ENCODE data around the gene KIF17.
A peak's percentile ranks its signal among the peaks of the same experiment; 100 is the strongest.

The KIF17 gene

GRCh38 chr1:20662110-20662475, 55.7 kb downstream of the KIF17 start:
- DNase-seq (ENCODE audit: low read depth in 2 of 3, low spot score in 2 of 3), result no peak

- DNase-seq (ENCODE audit: low read depth in 2 of 3, low spot score in 2 of 3), result peak; percentile 67 to 93 (median 86)
These were observed 56.3 kb downstream of the KIF17 start, which contains the start of gene DDOST for GRCh38 chr1:20661207-20662109. TSS of gene DDOST (minus strand) at chr1:20661369. CDS start at chr1:20661350, 19 bp downstream.

GRCh38 chr1:20660847-20661206, 57.0 kb downstream of the KIF17 start:
- DNase-seq (ENCODE audit: low read depth in 2 of 3, low spot score in 2 of 3), result no peak

DNA sequence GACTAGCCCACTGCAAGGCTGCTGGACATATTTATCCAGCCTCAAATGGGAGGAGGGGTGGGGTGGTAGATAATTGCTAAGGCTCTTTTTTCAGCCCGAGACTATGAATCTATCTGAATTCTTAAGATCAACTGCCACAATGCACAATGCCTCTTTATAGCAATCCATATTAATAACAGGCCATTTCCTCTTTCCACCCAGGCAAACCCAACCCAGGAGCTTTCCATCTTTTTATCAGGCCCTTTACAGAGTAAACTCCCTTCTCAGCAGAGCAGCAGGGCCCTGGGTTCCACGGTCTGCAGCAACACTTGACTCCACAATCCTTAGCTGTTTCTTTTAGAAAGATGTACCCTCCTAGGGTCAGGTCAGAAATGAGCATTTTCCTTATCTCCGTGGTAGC, 57.4 kb downstream of the KIF17 start:
- no peak for DNase-seq (ENCODE audit: low read depth in 2 of 3, low spot score in 2 of 3)

GRCh38 chr1:20658166-20658915, 59.5 kb downstream of the KIF17 start:
- DNase-seq (ENCODE audit: low read depth in 2 of 3, low spot score in 2 of 3), result no peak

GRCh38 chr1:20657024-20657423, 60.8 kb downstream of the KIF17 start:
- no peak for DNase-seq (ENCODE audit: low read depth in 2 of 3, low spot score in 2 of 3)

- DNase-seq (ENCODE audit: low read depth in 2 of 3, low spot score in 2 of 3), result no peak
These were observed 63.6 kb downstream of the KIF17 start for GRCh38 chr1:20654104-20654690.

DNA sequence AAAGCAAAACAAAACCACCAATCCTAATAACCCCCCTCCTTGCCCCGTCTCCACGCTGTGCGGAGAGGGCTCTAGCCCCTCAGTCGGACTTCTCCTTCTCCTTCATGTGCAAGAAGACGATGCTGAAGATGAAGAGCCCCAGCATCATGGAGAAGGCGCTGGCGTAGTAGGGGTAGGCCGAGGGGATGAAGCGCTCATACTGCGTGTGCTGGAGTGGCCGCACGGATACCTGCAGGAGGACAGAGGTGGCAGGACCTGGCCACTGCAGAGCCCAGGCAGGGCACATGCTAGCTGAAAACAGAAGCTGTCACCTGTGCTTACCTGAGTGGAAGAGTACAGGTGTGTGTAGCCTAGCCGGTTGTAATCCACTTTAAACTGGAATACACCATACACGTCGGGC, 65.5 kb downstream of the KIF17 start:
- DNase-seq (ENCODE audit: low read depth in 2 of 3, low spot score in 2 of 3), result no peak

- DNase-seq (ENCODE audit: low read depth in 2 of 3, low spot score in 2 of 3), result no peak
These were observed 68.9 kb downstream of the KIF17 start for GRCh38 chr1:20648946-20649345.

DNA sequence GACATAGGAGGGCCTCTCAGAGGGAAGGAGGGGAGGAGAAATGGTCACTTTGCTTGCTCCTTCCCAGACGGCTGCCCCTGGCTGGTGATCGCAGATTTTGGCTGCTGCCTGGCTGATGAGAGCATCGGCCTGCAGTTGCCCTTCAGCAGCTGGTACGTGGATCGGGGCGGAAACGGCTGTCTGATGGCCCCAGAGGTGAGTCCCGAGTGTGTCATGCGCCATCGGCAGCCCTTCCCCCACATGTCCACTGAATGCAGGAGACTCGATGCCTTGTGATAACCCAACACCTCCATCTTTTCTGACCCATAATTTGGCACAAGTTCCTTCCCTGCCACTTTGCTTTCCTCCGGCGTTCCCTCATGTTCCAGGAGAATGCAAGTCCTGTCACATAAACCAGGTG, 69.4 kb downstream of the KIF17 start:
- DNase-seq (ENCODE audit: low read depth in 2 of 3, low spot score in 2 of 3), result no peak

DNA sequence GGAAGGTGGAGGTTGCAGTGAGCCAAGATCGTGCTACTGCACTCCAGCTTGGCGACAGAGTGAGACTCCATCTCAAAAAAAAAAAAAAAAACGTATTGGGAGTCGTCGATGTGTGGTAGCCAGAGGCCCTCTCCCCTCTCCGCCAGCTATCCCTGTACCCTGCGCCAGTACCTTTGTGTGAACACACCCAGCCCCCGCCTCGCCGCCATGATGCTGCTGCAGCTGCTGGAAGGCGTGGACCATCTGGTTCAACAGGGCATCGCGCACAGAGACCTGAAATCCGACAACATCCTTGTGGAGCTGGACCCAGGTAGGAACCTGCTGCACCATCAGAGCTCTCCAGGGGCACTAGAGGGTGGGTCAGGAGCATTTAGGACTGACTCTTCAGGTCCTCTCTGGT, 72.4 kb downstream of the KIF17 start:
- DNase-seq (ENCODE audit: low read depth in 2 of 3, low spot score in 2 of 3), result no peak

- no peak for DNase-seq (ENCODE audit: low read depth in 2 of 3, low spot score in 2 of 3)
These were observed 73.4 kb downstream of the KIF17 start for GRCh38 chr1:20644416-20644815.

DNA sequence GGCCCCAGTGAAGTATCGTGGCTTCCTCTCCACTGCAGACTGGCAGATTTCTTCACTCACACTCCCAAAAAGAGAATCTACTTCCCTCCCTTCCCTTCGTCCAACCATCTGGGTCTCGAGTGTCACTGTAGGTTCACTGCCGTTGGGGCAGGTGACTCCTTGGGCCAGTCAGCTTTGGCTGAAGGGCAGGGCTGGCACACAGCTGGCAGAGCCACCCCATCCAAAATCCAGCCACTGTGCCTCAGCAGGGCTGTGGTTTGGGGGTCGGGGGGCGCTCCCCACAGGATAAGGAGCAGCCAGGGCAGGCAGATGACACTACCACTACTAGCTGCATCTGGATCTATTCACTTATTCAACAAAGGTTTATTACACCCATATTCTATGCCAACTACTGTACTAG, 74.7 kb downstream of the KIF17 start:
- no peak for DNase-seq (ENCODE audit: low read depth in 2 of 3, low spot score in 2 of 3)

- DNase-seq (ENCODE audit: low read depth in 2 of 3, low spot score in 2 of 3), result no peak
These were observed 75.8 kb downstream of the KIF17 start for GRCh38 chr1:20641975-20642374.

DNA sequence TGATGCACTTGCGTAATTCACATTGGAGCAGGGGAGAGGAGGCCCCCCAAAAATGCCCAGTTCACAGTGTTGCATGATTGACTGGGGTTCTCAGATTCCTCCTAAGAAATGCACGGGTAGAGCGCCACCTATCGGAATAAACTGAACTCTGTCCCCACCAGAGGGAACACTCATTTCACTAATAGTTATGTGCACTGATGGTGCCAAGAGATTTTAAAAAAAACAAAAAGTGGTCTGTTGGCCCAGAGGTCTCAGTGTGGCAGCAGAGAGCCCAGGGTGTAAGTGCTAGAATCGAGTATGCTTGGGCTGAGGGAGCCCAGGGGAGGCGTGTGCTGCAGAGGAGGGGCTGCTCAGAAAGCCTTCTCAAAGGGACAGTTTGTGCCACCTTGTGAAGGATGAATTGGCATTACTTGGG, 77.6 kb downstream of the KIF17 start:
- DNase-seq (ENCODE audit: low read depth in 2 of 3, low spot score in 2 of 3), result peak in 1 of 3 experiments; percentile 45

GRCh38 chr1:20636785-20637347, 80.9 kb downstream of the KIF17 start:
- no peak for DNase-seq (ENCODE audit: low read depth in 2 of 3, low spot score in 2 of 3)

GRCh38 chr1:20634594-20635084, 83.2 kb downstream of the KIF17 start:
- DNase-seq (ENCODE audit: low read depth in 2 of 3, low spot score in 2 of 3), result no peak

DNA sequence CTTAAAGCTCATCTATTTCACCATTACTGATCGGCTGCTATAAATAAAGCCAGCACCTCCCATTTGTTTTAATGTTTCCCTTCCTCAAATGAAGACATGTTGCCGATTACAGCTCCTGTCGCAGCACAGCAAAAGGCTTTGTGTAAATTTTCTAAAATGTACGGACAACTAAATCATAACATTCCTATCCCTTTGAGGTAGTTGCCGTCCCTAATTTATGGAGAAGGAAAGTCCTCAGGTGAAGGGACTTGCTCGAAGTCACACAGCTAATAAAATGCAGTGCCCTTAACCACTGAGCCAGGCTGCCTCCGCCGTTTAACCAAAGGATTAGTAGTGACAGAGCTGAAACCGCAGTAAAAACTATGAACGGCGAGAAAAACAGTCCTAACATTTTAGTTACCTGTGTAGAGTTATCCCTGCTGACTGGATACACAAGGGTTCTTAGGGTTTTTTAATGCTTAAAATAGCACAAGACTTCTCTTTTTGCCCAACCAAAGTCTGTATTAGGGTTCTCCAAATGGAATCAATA, 83.7 kb downstream of the KIF17 start:
- DNase-seq (ENCODE audit: low read depth in 2 of 3, low spot score in 2 of 3), result no peak

GRCh38 chr1:20633190-20634064, 84.4 kb downstream of the KIF17 start, which contains the start of gene PINK1:
TSS of gene PINK1 (plus strand) at chr1:20633458. CDS start at chr1:20633549, 91 bp downstream.
- DNase-seq (ENCODE audit: low read depth in 2 of 3, low spot score in 2 of 3), result peak; percentile 73 to 96 (median 93)

GRCh38 chr1:20632386-20632785, 85.4 kb downstream of the KIF17 start:
- no peak for DNase-seq (ENCODE audit: low read depth in 2 of 3, low spot score in 2 of 3)
